WTC11 (cell line): ENCODE measurements around the gene LAMC3. TPM values are rescaled to one million over a fixed set of nuclear protein-coding genes. Genes with fewer than 3 reads are reported as not detected.
A peak's percentile ranks its signal among the peaks of the same experiment; 100 is the strongest.

Experiments
- ATF6 ChIP-seq: sonication (generic); formaldehyde crosslinking; IDR thresholded peaks from 2 replicates; pipeline ENCODE4 v1.8.1; 2023; ENCODE audit warnings: mild to moderate bottlenecking, missing genetic modification reagents
- E2F4 ChIP-seq: sonication (generic); formaldehyde crosslinking; IDR thresholded peaks from 2 replicates; pipeline ENCODE4 v1.8.1; 2022; ENCODE audit warnings: low read depth, mild to moderate bottlenecking, moderate library complexity, missing genetic modification reagents, borderline replicate concordance
- FOXJ3 ChIP-seq: sonication (generic); formaldehyde crosslinking; IDR thresholded peaks from 2 replicates; pipeline ENCODE4 v1.9.0; 2021; ENCODE audit warnings: missing genetic modification reagents, mild to moderate bottlenecking, borderline replicate concordance
- FOXK1 ChIP-seq: sonication (generic); formaldehyde crosslinking; IDR thresholded peaks from 2 replicates; pipeline ENCODE4 v1.8.0; 2022; ENCODE audit warnings: mild to moderate bottlenecking, moderate library complexity, missing genetic modification reagents
- FOXP1 ChIP-seq: sonication (generic); formaldehyde crosslinking; IDR thresholded peaks from 2 replicates; pipeline ENCODE4 v1.8.0; 2022; ENCODE audit warnings: missing genetic modification reagents, mild to moderate bottlenecking, moderate library complexity, borderline replicate concordance
- GABPB1 ChIP-seq: sonication (generic); formaldehyde crosslinking; IDR thresholded peaks from 2 replicates; pipeline ENCODE4 v1.8.1; 2023; ENCODE audit warnings: mild to moderate bottlenecking, missing genetic modification reagents
- HMGA2 ChIP-seq: fragments of 250-450 bp; sonication (Bioruptor Pico); IDR thresholded peaks from 2 replicates; pipeline ENCODE4 v1.4.0; 2021; ENCODE audit warnings: mild to moderate bottlenecking, moderate library complexity
- JAZF1 ChIP-seq: fragments of 250-450 bp; sonication (Bioruptor Pico); IDR thresholded peaks from 2 replicates; pipeline ENCODE4 v1.9.0; 2021; ENCODE audit warnings: moderate library complexity, mild to moderate bottlenecking, inconsistent platforms
- MLX ChIP-seq: sonication (generic); formaldehyde crosslinking; IDR thresholded peaks from 2 replicates; pipeline ENCODE4 v1.8.1; 2023; ENCODE audit warnings: mild to moderate bottlenecking, missing genetic modification reagents, moderate library complexity
- NR2C2 ChIP-seq: sonication (generic); formaldehyde crosslinking; IDR thresholded peaks from 2 replicates; pipeline ENCODE4 v1.8.0; 2022; ENCODE audit warnings: mild to moderate bottlenecking, missing genetic modification reagents
- PRDM15 ChIP-seq: sonication (generic); formaldehyde crosslinking; IDR thresholded peaks from 2 replicates; pipeline ENCODE4 v1.8.0; 2022; ENCODE audit warnings: missing genetic modification reagents
- RORB ChIP-seq: fragments of 250-450 bp; sonication (Bioruptor Pico); IDR thresholded peaks from 2 replicates; pipeline ENCODE4 v1.9.0; 2021; ENCODE audit warnings: mild to moderate bottlenecking
- SOX15 ChIP-seq: fragments of 250-450 bp; sonication (Bioruptor Pico); IDR thresholded peaks from 2 replicates; pipeline ENCODE4 v1.9.0; 2021; ENCODE audit warnings: mild to moderate bottlenecking
- SP1 ChIP-seq: sonication (generic); formaldehyde crosslinking; conservative IDR thresholded peaks from 2 replicates; pipeline ENCODE4 v1.8.1; 2022; ENCODE audit warnings: missing genetic modification reagents
- STAT6 ChIP-seq: sonication (generic); formaldehyde crosslinking; conservative IDR thresholded peaks from 2 replicates; pipeline ENCODE4 v1.8.1; 2023; ENCODE audit warnings: mild to moderate bottlenecking, low read depth, missing genetic modification reagents, moderate library complexity
- USF1 ChIP-seq: sonication (generic); formaldehyde crosslinking; IDR thresholded peaks from 2 replicates; pipeline ENCODE4 v1.8.0; 2022; ENCODE audit warnings: mild to moderate bottlenecking, missing genetic modification reagents
- USF2 ChIP-seq: sonication (generic); formaldehyde crosslinking; IDR thresholded peaks from 2 replicates; pipeline ENCODE4 v1.8.1; 2023; ENCODE audit warnings: mild to moderate bottlenecking, missing genetic modification reagents, moderate library complexity
- ZBTB21 ChIP-seq: sonication (generic); formaldehyde crosslinking; IDR thresholded peaks from 2 replicates; pipeline ENCODE4 v1.8.1; 2023; ENCODE audit warnings: mild to moderate bottlenecking, missing genetic modification reagents, borderline replicate concordance
- ZMAT4 ChIP-seq: fragments of 250-450 bp; sonication (Bioruptor Pico); IDR thresholded peaks from 2 replicates; pipeline ENCODE4 v1.9.0; 2021; ENCODE audit warnings: mild to moderate bottlenecking
- ZNF138 ChIP-seq: sonication (generic); formaldehyde crosslinking; conservative IDR thresholded peaks from 2 replicates; pipeline ENCODE4 v1.8.1; 2022; ENCODE audit warnings: mild to moderate bottlenecking, moderate library complexity, missing genetic modification reagents
- ZNF219 ChIP-seq: sonication (generic); formaldehyde crosslinking; IDR thresholded peaks from 2 replicates; pipeline ENCODE4 v1.8.0; 2023; ENCODE audit warnings: missing genetic modification reagents, mild to moderate bottlenecking, borderline replicate concordance
- ZNF232 ChIP-seq: sonication (generic); formaldehyde crosslinking; IDR thresholded peaks from 2 replicates; pipeline ENCODE4 v1.8.0; 2022; ENCODE audit warnings: mild to moderate bottlenecking, missing genetic modification reagents
- ZSCAN18 ChIP-seq: fragments of 250-450 bp; sonication (Bioruptor Pico); IDR thresholded peaks from 2 replicates; pipeline ENCODE4 v2.1.2; 2022; ENCODE audit warnings: mild to moderate bottlenecking, moderate library complexity
- total RNA-seq: library from RNA; stranded (reverse); gene quantifications from 3 replicates; pipeline ENCODE4 v1.2.3, GENCODE V29; 2021

Gene LAMC3
- total RNA-seq, 1 experiment from 2014 or later, result 50.9 TPM

GRCh38 chr9:131008909-131009618, at the start of gene LAMC3 (continued):
- no peak; the same call in 1 of the 2 replicates for TF ChIP-seq PRDM15 (CRISPR knock-in tag)
- no peak; the same call in 1 of the 2 replicates for TF ChIP-seq E2F4
- no peak for TF ChIP-seq RORB (CRISPR knock-in tag)
- no peak for TF ChIP-seq ZBTB21 (CRISPR knock-in tag)
- TF ChIP-seq JAZF1 (CRISPR knock-in tag), result no peak
- no peak for TF ChIP-seq ZMAT4
- TF ChIP-seq NR2C2 (CRISPR knock-in tag), result no peak
- TF ChIP-seq GABPB1 (CRISPR knock-in tag), result no peak
- TF ChIP-seq ZNF138 (CRISPR knock-in tag), result no peak
- no peak for TF ChIP-seq ZNF232 (CRISPR knock-in tag)
- TF ChIP-seq USF2, result no peak
- TF ChIP-seq USF1 (CRISPR knock-in tag), result peak; percentile 29; the same call in 1 of the 2 replicates
- TF ChIP-seq ATF6 (CRISPR knock-in tag), result no peak
- TF ChIP-seq FOXP1 (CRISPR knock-in tag), result peak; percentile 95
- no peak for TF ChIP-seq STAT6 (CRISPR knock-in tag)
- TF ChIP-seq FOXJ3 (CRISPR knock-in tag), result no peak
- TF ChIP-seq SP1 (CRISPR knock-in tag), result peak; percentile 67
- TF ChIP-seq SOX15 (CRISPR knock-in tag), result no peak
- TF ChIP-seq FOXK1 (CRISPR knock-in tag), result peak; percentile 80; the same call in 1 of the 2 replicates
- TF ChIP-seq MLX, result no peak
- TF ChIP-seq ZSCAN18 (CRISPR knock-in tag), result no peak
- no peak for TF ChIP-seq HMGA2 (CRISPR knock-in tag)
- TF ChIP-seq ZNF219 (CRISPR knock-in tag), result no peak
